GM12801 (cell line): ENCODE results near the gene SEC24C.

Experiments
- CTCF ChIP-seq: IDR thresholded peaks from one replicate; pipeline ENCODE4 v1.5.1; 2011; ENCODE audit warnings: control low read depth; ENCODE audit not compliant: insufficient read length; ENCODE audit errors: extremely low read depth

SEC24C gene

GRCh38 chr10:73762915-73763314 is 18.7 kb downstream of the SEC24C start:
- no peak for TF ChIP-seq CTCF

GRCh38 chr10:73763343-73763742 is 19.2 kb downstream of the SEC24C start:
- no peak for TF ChIP-seq CTCF

GRCh38 chr10:73765066-73765465 is 20.9 kb downstream of the SEC24C start:
- no peak for TF ChIP-seq CTCF

GRCh38 chr10:73768881-73769280 is 24.7 kb downstream of the SEC24C start:
- TF ChIP-seq CTCF = no peak

GRCh38 chr10:73769396-73769795 is 25.2 kb downstream of the SEC24C start:
- no peak for TF ChIP-seq CTCF

GRCh38 chr10:73771722-73772280 is 27.6 kb downstream of the SEC24C start:
- no peak for TF ChIP-seq CTCF

- TF ChIP-seq CTCF = no peak
These were observed 28.3 kb downstream of the SEC24C start for GRCh38 chr10:73772281-73773151.
